ENCODE data around the gene RHBDL1.
A peak's percentile ranks its signal among the peaks of the same experiment; 100 is the strongest.

The RHBDL1 gene

GRCh38 chr16:726188-726437 is 50.6 kb downstream of the RHBDL1 start:
- no peak for TF ChIP-seq CTCF (IDR thresholded peaks at IDR 0.05; ENCODE audit: extremely low read depth, missing control alignments)

GRCh38 chr16:726438-727290 is 51.2 kb downstream of the RHBDL1 start, which contains the start of the genes CCDC78 and HAGHL:
CCDC78 (minus strand) TSS chr16:726443; CDS start chr16:726367, 76 bp downstream.
HAGHL (plus strand) TSS chr16:727106; CDS start chr16:727510, 404 bp downstream.
- TF ChIP-seq CTCF (IDR thresholded peaks at IDR 0.05; ENCODE audit: extremely low read depth, missing control alignments), result no peak
- peak; percentile 92 for DNase-seq (ENCODE audit: low spot score)

More at GRCh38 chr16:726188-726437, 50.6 kb downstream of the RHBDL1 start:
- no peak for DNase-seq (ENCODE audit: low spot score)

DNA sequence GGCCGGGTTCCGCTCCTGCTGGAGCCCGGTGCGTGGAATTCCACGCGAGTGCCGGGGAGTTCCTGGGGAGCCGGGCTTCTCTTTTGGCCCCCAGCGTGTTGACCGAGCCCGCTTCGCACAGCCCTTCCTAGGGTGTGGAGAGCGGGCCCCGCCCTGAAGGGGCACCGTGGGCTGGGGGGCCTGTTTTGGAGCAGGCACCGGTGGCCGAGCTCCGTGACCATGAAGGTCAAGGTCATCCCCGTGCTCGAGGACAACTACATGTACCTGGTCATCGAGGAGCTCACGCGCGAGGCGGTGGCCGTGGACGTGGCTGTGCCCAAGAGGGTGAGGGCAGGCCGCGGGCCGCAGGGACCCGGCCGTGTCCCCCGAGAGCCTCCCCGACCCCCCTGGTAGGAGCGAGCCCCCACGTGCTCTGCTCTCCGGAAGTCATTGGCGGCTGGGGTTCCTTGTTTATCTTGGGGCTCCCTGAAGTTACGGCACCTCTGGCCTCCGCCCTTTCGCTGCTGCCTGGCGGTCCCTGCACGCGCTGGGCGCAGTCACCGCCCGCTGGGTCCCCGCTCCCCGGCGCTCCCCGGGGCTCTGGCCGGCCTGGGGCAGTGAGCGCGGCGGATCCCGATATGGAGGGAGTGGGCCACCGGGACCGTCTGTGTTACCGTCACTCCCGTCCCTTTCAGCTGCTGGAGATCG is 52.0 kb downstream of the RHBDL1 start:
- no peak for TF ChIP-seq CTCF (IDR thresholded peaks at IDR 0.05; ENCODE audit: extremely low read depth, missing control alignments)
- peak; percentile 74 for DNase-seq (ENCODE audit: low spot score)
